ENCODE results near the gene DIP2C. TPM values are rescaled to one million over a fixed set of nuclear protein-coding genes. Genes with fewer than 3 reads are reported as not detected.
A peak's percentile ranks its signal among the peaks of the same experiment; 100 is the strongest.

The DIP2C gene
- total and polyA plus RNA-seq, 2 donors from 2014 or later, result 6.2 to 22.6 TPM

- no peak overlapping the region for H3K9ac ChIP-seq (ENCODE audit: low read length in 3 of 3)
- FAIRE-seq (no peak), DNase-seq (no peak)
- H3K9me3 ChIP-seq (ENCODE audit: control insufficient read depth in 2 of 3, insufficient read depth in 1 of 3, low read length in 3 of 3), result no peaks in the 10 kb centered on the region
- no peaks in the 10 kb centered on the region for H3K4me1 ChIP-seq (ENCODE audit: control insufficient read depth in 2 of 3, insufficient read depth in 2 of 3, low read depth in 1 of 3, low read length in 3 of 3)
- no peaks in the 10 kb centered on the region for H3K27me3 ChIP-seq (ENCODE audit: control insufficient read depth, insufficient read depth, low read length)
- no peaks in the 10 kb centered on the region for H3K36me3 ChIP-seq (ENCODE audit: control insufficient read depth in 2 of 3, insufficient read depth in 3 of 3, low read length in 3 of 3)
- no peak overlapping the region for H3K4me3 ChIP-seq (ENCODE audit: low read length in 3 of 3)
- H3K27ac ChIP-seq (ENCODE audit: low read depth in 2 of 2, low read length in 2 of 2), result no peak overlapping the region
- intact Hi-C loops (cut with DNase I), result no loop called here
- TF ChIP-seq CTCF (IDR thresholded peaks at IDR 0.05; ENCODE audit: borderline replicate concordance, extremely low read depth, insufficient read depth), result no peak
Observed at GRCh38 chr10:531541-531940, 157.9 kb downstream of the DIP2C start.

GRCh38 chr10:530717-531116 is 158.8 kb downstream of the DIP2C start:
- DNase-seq, result no peak
- intact Hi-C loops (cut with DNase I), result no loop called here
- H3K4me1 ChIP-seq (ENCODE audit: control insufficient read depth in 2 of 3, insufficient read depth in 2 of 3, low read depth in 1 of 3, low read length in 3 of 3), result no peaks in the 10 kb centered on the region
- FAIRE-seq, result no peak
- H3K27me3 ChIP-seq (ENCODE audit: control insufficient read depth, insufficient read depth, low read length), result no peaks in the 10 kb centered on the region
- H3K27ac ChIP-seq (ENCODE audit: low read depth in 2 of 2, low read length in 2 of 2), result no peak overlapping the region
- H3K36me3 ChIP-seq (ENCODE audit: control insufficient read depth in 2 of 3, insufficient read depth in 3 of 3, low read length in 3 of 3), result no peaks in the 10 kb centered on the region
- H3K4me3 ChIP-seq (ENCODE audit: low read length in 3 of 3), result no peak overlapping the region
- H3K9ac ChIP-seq (ENCODE audit: low read length in 3 of 3), result no peak overlapping the region
- no peak for TF ChIP-seq CTCF (IDR thresholded peaks at IDR 0.05; ENCODE audit: borderline replicate concordance, extremely low read depth, insufficient read depth)
- no peaks in the 10 kb centered on the region for H3K9me3 ChIP-seq (ENCODE audit: control insufficient read depth in 2 of 3, insufficient read depth in 1 of 3, low read length in 3 of 3)

GRCh38 chr10:529468-530230 is 159.8 kb downstream of the DIP2C start:
- Histone ChIP-seq H3K27ac (ENCODE audit: low read depth in 2 of 2, low read length in 2 of 2) (no peak overlapping the region), H3K36me3 (ENCODE audit: control insufficient read depth in 2 of 3, insufficient read depth in 3 of 3, low read length in 3 of 3) (no peaks in the 10 kb centered on the region), H3K27me3 (ENCODE audit: control insufficient read depth, insufficient read depth, low read length) (no peaks in the 10 kb centered on the region), H3K9me3 (ENCODE audit: control insufficient read depth in 2 of 3, insufficient read depth in 1 of 3, low read length in 3 of 3) (no peaks in the 10 kb centered on the region), H3K9ac (ENCODE audit: low read length in 3 of 3) (no peak overlapping the region), H3K4me3 (ENCODE audit: low read length in 3 of 3) (no peak overlapping the region), H3K4me1 (ENCODE audit: control insufficient read depth in 2 of 3, insufficient read depth in 2 of 3, low read depth in 1 of 3, low read length in 3 of 3) (no peaks in the 10 kb centered on the region)
- FAIRE-seq (no peak), DNase-seq (peak in 1 of 5 donors; percentile 24)
- intact Hi-C loops (cut with DNase I), result no loop called here
- TF ChIP-seq CTCF (IDR thresholded peaks at IDR 0.05; ENCODE audit: borderline replicate concordance, extremely low read depth, insufficient read depth), result no peak

Measured in kidney (tissue), 14 donors.